ENCODE data around the gene STAG3.
"Not testable (repeated sequence)": the region's sequence is repeated elsewhere in the genome, so short reads cannot be mapped to it uniquely, and the experiment has no call there.

Gene STAG3

DNA sequence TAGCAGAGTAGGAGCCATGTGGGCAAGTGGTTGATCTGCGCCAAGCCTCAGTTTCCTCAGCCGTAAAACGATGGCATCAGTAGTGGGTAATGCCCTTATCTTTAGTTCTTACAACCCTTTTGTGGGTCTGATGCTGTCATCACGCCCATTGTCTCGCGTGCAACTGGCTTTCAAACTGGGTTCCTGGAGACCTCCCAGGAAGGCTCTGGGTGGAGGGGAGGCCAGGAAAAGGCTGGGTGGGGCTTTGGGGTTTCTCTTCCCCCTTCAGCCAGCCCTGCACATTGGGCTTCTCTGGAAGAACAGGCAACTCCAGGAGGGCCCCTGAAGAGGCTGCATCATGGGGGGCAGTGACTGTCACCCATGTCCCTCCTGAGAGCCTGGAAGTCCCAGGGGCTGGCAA, 47.2 kb downstream of the STAG3 start:
- Mint-ChIP-seq H3K27ac (peak overlapping the region; percentile 99), H3K4me1 (peaks cover 63% of the 10 kb centered on the region), H3K4me3 (peak overlapping the region; percentile 95), H3K36me3 (peaks cover 95% of the 10 kb centered on the region)
- not testable (repeated sequence) for DNase-seq (ENCODE audit: low spot score in 2 of 2); H3K9me3 Mint-ChIP-seq; ATAC-seq

DNA sequence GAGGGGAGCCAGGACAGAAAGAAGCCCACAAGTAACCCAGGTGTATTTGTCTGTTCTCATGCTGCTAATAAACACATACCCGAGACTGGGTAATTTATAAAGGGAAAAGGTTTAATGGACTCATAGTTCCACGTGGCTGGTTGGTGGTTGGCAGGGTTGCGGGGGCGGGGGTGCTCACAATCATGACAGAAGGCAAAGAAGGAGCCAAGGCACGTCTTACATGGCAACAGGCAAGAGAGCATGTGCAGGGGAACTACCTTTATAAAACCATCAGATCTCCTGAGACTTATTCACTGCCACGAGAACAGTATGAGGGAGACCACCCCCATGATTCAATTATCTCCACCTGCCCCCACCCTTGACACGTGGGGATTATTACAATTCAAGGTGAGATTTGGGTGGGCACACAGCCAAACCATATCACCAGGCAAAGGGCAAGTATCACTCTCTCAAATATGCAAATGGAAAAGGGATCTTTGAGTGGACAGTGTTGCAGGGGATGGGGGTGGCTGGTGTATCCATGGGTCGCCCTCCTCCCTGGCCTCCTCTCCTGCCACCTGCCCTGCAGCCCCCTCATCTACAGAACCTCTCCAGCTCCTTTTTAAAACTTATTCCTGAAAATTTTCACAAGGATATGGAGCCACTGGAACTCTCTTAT, 57.1 kb downstream of the STAG3 start:
- peaks cover 45% of the 10 kb centered on the region for H3K4me1 Mint-ChIP-seq

GRCh38 chr7:100239975-100240374, 62.3 kb downstream of the STAG3 start:
- H3K27ac Mint-ChIP-seq: peak overlapping the region; percentile 83
- peaks cover 32% of the 10 kb centered on the region for H3K36me3 Mint-ChIP-seq

More for the DNA sequence above, 57.1 kb downstream of the STAG3 start:
- Mint-ChIP-seq H3K27ac (peak overlapping the region; percentile 65), H3K36me3 (peaks cover 68% of the 10 kb centered on the region)
- H3K4me3 Mint-ChIP-seq; DNase-seq (ENCODE audit: low spot score in 2 of 2); H3K9me3 Mint-ChIP-seq: not testable (repeated sequence)
- peak; percentile 68 for ATAC-seq

GRCh38 chr7:100243385-100243784, 65.7 kb downstream of the STAG3 start:
- H3K4me1 Mint-ChIP-seq: peaks cover 38% of the 10 kb centered on the region
- H3K9me3 Mint-ChIP-seq: not testable (repeated sequence)
- H3K4me3 Mint-ChIP-seq: peak overlapping the region; percentile 51
- H3K27ac Mint-ChIP-seq: peak overlapping the region; percentile 95
- peak; percentile 95 for ATAC-seq
- peak; percentile 49 to 77 for DNase-seq (ENCODE audit: low spot score in 2 of 2)
- H3K36me3 Mint-ChIP-seq: peaks cover 14% of the 10 kb centered on the region

More at GRCh38 chr7:100239975-100240374, 62.3 kb downstream of the STAG3 start:
- not testable (repeated sequence) for DNase-seq (ENCODE audit: low spot score in 2 of 2); H3K9me3 Mint-ChIP-seq; ATAC-seq; H3K4me3 Mint-ChIP-seq
- peaks cover 34% of the 10 kb centered on the region for H3K4me1 Mint-ChIP-seq

DNA sequence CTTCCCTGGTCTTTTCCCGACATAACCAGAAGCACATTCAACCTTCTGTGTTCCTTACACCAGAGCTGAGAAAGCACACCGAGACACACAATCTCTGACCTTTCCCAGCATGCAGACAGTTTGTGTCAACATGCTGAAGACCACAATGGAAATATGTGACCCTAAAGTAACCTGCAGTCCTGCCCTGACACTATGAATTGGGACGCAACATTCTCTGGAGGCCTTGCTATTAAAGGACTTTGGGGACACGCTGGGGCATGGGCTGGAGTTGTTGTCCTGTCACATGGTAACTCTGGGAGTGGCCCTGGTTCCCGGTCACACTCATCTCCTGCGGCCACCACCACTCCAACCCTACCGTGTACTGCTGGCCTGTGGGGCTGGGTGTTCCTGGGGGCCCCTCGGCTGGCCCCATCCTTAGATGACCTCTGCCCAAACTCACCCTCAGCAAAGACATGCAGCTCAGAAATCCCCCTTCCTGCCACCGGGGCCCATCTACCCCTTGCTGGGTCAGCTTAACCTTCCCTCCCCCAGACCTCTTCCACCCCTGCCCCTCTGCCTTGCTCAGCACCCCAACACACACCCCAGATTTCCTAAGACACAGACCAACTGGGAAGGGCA, 67.4 kb downstream of the STAG3 start:
- DNase-seq (ENCODE audit: low spot score in 2 of 2); H3K27ac Mint-ChIP-seq; ATAC-seq; H3K4me3 Mint-ChIP-seq; H3K9me3 Mint-ChIP-seq: not testable (repeated sequence)
- peaks cover 14% of the 10 kb centered on the region for H3K36me3 Mint-ChIP-seq
- H3K4me1 Mint-ChIP-seq: peaks cover 37% of the 10 kb centered on the region

GRCh38 chr7:100246121-100246864, 68.6 kb downstream of the STAG3 start:
- DNase-seq (ENCODE audit: low spot score in 2 of 2); ATAC-seq; H3K4me3 Mint-ChIP-seq; H3K9me3 Mint-ChIP-seq: not testable (repeated sequence)
- Mint-ChIP-seq H3K36me3 (peaks cover 14% of the 10 kb centered on the region), H3K4me1 (peaks cover 37% of the 10 kb centered on the region), H3K27ac (peak overlapping the region; percentile 63)

DNA sequence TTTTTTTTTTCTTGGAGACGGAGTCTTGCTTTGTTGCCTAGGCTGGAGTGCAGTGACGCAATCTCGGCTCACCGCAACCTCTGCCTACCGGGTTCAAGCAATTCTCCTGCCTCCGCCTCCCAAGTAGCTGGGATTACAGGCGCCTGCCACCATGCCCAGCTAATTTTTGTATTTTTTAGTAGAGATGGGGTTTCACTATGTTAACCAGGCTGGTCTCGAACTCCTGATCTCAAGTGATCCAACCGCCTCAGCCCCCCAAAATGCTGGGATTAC, 69.1 kb downstream of the STAG3 start:
- DNase-seq (ENCODE audit: low spot score in 2 of 2); ATAC-seq; H3K27ac Mint-ChIP-seq; H3K9me3 Mint-ChIP-seq; H3K4me3 Mint-ChIP-seq: not testable (repeated sequence)
- peaks cover 37% of the 10 kb centered on the region for H3K4me1 Mint-ChIP-seq
- peaks cover 14% of the 10 kb centered on the region for H3K36me3 Mint-ChIP-seq

GRCh38 chr7:100247152-100247757, 69.5 kb downstream of the STAG3 start:
- Mint-ChIP-seq H3K36me3 (peaks cover 12% of the 10 kb centered on the region), H3K27ac (no peak overlapping the region), H3K4me3 (no peak overlapping the region), H3K9me3 (no peaks in the 10 kb centered on the region), H3K4me1 (peaks cover 37% of the 10 kb centered on the region)
- DNase-seq (ENCODE audit: low spot score in 2 of 2) (no peak), ATAC-seq (no peak)

GRCh38 chr7:100248483-100248882, 70.8 kb downstream of the STAG3 start:
- no peak for ATAC-seq
- H3K27ac Mint-ChIP-seq: peak overlapping the region; percentile 40

DNA sequence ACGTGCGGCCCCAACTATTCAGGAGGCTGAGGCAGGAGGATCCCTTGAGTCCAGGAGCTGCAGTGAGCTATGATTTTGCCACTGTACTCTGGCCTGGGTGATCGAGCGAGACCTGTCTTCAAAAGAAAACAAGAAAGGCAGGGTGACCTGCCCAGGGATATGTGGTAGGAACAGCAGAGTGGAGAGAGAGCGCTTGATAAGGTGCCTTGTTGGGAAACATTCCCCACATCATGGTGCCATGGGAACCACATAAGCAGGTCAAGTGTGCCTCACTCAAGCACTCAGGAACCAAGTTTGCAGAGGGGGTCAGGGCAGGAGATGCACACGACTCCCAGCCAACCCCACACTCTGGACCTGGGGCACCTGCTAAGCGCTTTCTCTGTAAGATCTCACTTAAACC, 79.3 kb downstream of the STAG3 start:
- Mint-ChIP-seq H3K4me1 (peaks cover under 1% of the 10 kb centered on the region), H3K27ac (no peak overlapping the region), H3K9me3 (no peaks in the 10 kb centered on the region), H3K4me3 (no peak overlapping the region), H3K36me3 (peaks cover 14% of the 10 kb centered on the region)
- no peak for DNase-seq (ENCODE audit: low spot score in 2 of 2)
- ATAC-seq: no peak

More at GRCh38 chr7:100248483-100248882, 70.8 kb downstream of the STAG3 start:
- no peak for DNase-seq (ENCODE audit: low spot score in 2 of 2)
- Mint-ChIP-seq H3K4me3 (no peak overlapping the region), H3K9me3 (no peaks in the 10 kb centered on the region), H3K4me1 (peaks cover 26% of the 10 kb centered on the region), H3K36me3 (peaks cover 3% of the 10 kb centered on the region)

DNA sequence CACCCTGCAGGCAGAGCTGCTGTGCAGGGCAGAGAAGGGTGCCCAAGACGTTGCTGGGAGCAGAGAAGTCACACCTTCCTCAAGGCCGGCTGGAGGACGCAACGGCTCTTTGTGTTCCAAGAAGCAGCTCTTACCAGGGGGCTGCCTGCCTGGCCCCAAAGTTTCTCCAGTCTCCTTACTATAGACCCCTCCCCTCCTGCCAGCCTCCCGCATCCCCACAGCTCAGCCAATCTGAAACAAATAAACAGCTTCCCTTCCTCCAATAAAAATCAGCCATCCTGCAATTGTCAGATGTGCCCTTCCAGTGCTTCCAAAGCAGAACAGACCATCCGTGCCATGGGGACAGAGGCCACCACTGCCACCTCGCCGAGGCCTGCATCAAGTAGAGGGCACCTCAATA, 82.3 kb downstream of the STAG3 start:
- peaks cover 20% of the 10 kb centered on the region for H3K36me3 Mint-ChIP-seq
- H3K27ac Mint-ChIP-seq; ATAC-seq; H3K9me3 Mint-ChIP-seq; H3K4me1 Mint-ChIP-seq; DNase-seq (ENCODE audit: low spot score in 2 of 2); H3K4me3 Mint-ChIP-seq: not testable (repeated sequence)

DNA sequence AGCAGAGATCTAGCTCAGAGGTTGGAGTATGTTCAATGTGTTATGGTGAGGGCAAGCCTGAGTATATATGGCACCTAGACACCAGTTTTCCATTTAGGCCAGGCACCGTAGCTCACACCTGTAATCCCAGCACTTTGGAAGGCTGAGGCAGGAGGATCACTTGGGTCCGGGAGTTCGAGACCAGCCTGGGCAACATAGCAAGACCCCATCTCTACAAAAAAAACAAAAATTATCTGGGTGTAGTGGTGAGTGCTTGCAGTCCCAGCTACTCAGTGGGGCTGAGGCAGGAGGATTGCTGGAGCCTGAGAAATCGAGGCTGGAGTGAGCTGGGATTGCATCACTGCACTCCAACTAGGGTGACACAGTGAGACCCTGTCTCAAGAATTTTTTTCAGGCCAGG, 85.2 kb downstream of the STAG3 start:
- not testable (repeated sequence) for H3K27ac Mint-ChIP-seq; H3K4me3 Mint-ChIP-seq; ATAC-seq; DNase-seq (ENCODE audit: low spot score in 2 of 2); H3K9me3 Mint-ChIP-seq
- peaks cover 15% of the 10 kb centered on the region for H3K36me3 Mint-ChIP-seq
- peaks cover 15% of the 10 kb centered on the region for H3K4me1 Mint-ChIP-seq

Data from stimulated activated effector memory CD8-positive, alpha-beta T cell treated with anti-CD3 and anti-CD28 coated beads, Interleukin-12 subunit alpha, Interleukin-12 subunit beta, amount 100 ng/mL, for 72 hours (primary cell).